Activated CD8-positive, alpha-beta T cell treated with anti-CD3 and anti-CD28 coated beads, Interleukin-2, amount 10 ng/mL, durations not matched to agents 7 days and 5 days (primary cell): ENCODE data around the gene VSTM2L. TPM values are rescaled to one million over a fixed set of nuclear protein-coding genes. Genes with fewer than 3 reads are reported as not detected.
"Not testable (repeated sequence)": the region's sequence is repeated elsewhere in the genome, so short reads cannot be mapped to it uniquely, and the experiment has no call there.

Experiments
- ATAC-seq: fragments of 150-1000 bp; cut with Tn5 transposase; one replicate; pipeline ENCODE4 v1.10.0; 2021; ENCODE audit warnings: moderate library complexity
- CTCF ChIA-PET: fragments of 350-600 bp; sonication (Branson Sonifier 250); formaldehyde crosslinking; loops from one replicate; lab custom pipeline; 2021; ENCODE audit warnings: antibody characterized with exemption; lab: Charles Lee
- POLR2A ChIA-PET: fragments of 350-600 bp; sonication (Branson Sonifier 250); formaldehyde crosslinking; loops from one replicate; lab custom pipeline; 2021; ENCODE audit warnings: antibody characterized with exemption; lab: Charles Lee
- DNase-seq: peaks from one replicate; pipeline ENCODE4 v3.0.0-alpha.2; 2020
- H3K27ac Mint-ChIP-seq: one replicate; pipeline ENCODE4 v1.8.0; 2021; ENCODE audit warnings: mild to moderate bottlenecking, mixed read lengths
- H3K27me3 Mint-ChIP-seq: one replicate; pipeline ENCODE4 v1.8.0; 2021; ENCODE audit warnings: low read depth, mixed read lengths
- H3K36me3 Mint-ChIP-seq: one replicate; pipeline ENCODE4 v1.8.0; 2021; ENCODE audit warnings: low read depth, mixed read lengths
- H3K4me1 Mint-ChIP-seq: one replicate; pipeline ENCODE4 v1.8.0; 2021; ENCODE audit warnings: low read depth, mixed read lengths
- H3K4me3 Mint-ChIP-seq: one replicate; pipeline ENCODE4 v1.8.0; 2021; ENCODE audit warnings: mild to moderate bottlenecking, mixed read lengths
- H3K9me3 Mint-ChIP-seq: one replicate; pipeline ENCODE4 v1.8.0; 2022; ENCODE audit warnings: mixed read lengths; ENCODE audit not compliant: insufficient read depth
- total RNA-seq, 2 experiments: library from RNA; stranded (reverse); gene quantifications; one replicate each; pipeline ENCODE4 v1.2.3, GENCODE V29; 2021

The VSTM2L gene
- total RNA-seq, 2 experiments from 2014 or later = 0.21 TPM; not detected in 1

GRCh38 chr20:37948956-37949355 lies 46.0 kb downstream of the VSTM2L start:
- POLR2A ChIA-PET = no interaction called here
- Mint-ChIP-seq H3K9me3 (no peaks in the 10 kb centered on the region), H3K4me1 (no peaks in the 10 kb centered on the region), H3K27ac (no peak overlapping the region), H3K36me3 (no peaks in the 10 kb centered on the region), H3K27me3 (peaks cover 2% of the 10 kb centered on the region), H3K4me3 (no peak overlapping the region)
- no peak for ATAC-seq
- DNase-seq = no peak
- CTCF ChIA-PET = no interaction called here

GRCh38 chr20:37954190-37954589 lies 51.3 kb downstream of the VSTM2L start:
- H3K4me1 Mint-ChIP-seq = no peaks in the 10 kb centered on the region
- ATAC-seq = no peak
- peaks cover 12% of the 10 kb centered on the region for H3K27me3 Mint-ChIP-seq
- H3K27ac Mint-ChIP-seq = no peak overlapping the region
- no peaks in the 10 kb centered on the region for H3K36me3 Mint-ChIP-seq
- no peak for DNase-seq
- POLR2A ChIA-PET = no interaction called here
- CTCF ChIA-PET = no interaction called here
- H3K9me3 Mint-ChIP-seq = no peaks in the 10 kb centered on the region
- no peak overlapping the region for H3K4me3 Mint-ChIP-seq

GRCh38 chr20:37954626-37955025 lies 51.7 kb downstream of the VSTM2L start:
- POLR2A ChIA-PET = no interaction called here
- Mint-ChIP-seq H3K4me3 (no peak overlapping the region), H3K9me3 (no peaks in the 10 kb centered on the region), H3K27ac (no peak overlapping the region), H3K36me3 (no peaks in the 10 kb centered on the region), H3K27me3 (peaks cover 14% of the 10 kb centered on the region), H3K4me1 (no peaks in the 10 kb centered on the region)
- ATAC-seq (no peak), DNase-seq (no peak)
- CTCF ChIA-PET = no interaction called here

GRCh38 chr20:37955511-37955910 lies 52.6 kb downstream of the VSTM2L start:
- H3K27me3 Mint-ChIP-seq = peaks cover 17% of the 10 kb centered on the region
- DNase-seq (no peak), ATAC-seq (no peak)
- H3K36me3 Mint-ChIP-seq = no peaks in the 10 kb centered on the region
- POLR2A ChIA-PET = no interaction called here
- H3K9me3 Mint-ChIP-seq = no peaks in the 10 kb centered on the region
- no peak overlapping the region for H3K4me3 Mint-ChIP-seq
- CTCF ChIA-PET = no interaction called here
- H3K4me1 Mint-ChIP-seq = no peaks in the 10 kb centered on the region
- H3K27ac Mint-ChIP-seq = no peak overlapping the region

- peaks cover 17% of the 10 kb centered on the region for H3K27me3 Mint-ChIP-seq
- H3K4me1 Mint-ChIP-seq = no peaks in the 10 kb centered on the region
Observed at GRCh38 chr20:37956107-37956585, 53.2 kb downstream of the VSTM2L start.

GRCh38 chr20:37958856-37959520 lies 56.1 kb downstream of the VSTM2L start:
- ChIA-PET CTCF (no interaction called here), POLR2A (no interaction called here)
- Mint-ChIP-seq H3K27ac (no peak overlapping the region), H3K4me1 (no peaks in the 10 kb centered on the region), H3K27me3 (peaks cover 20% of the 10 kb centered on the region), H3K36me3 (no peaks in the 10 kb centered on the region), H3K4me3 (no peak overlapping the region), H3K9me3 (no peaks in the 10 kb centered on the region)
- ATAC-seq (no peak), DNase-seq (no peak)

More at GRCh38 chr20:37956107-37956585, 53.2 kb downstream of the VSTM2L start:
- H3K4me3 Mint-ChIP-seq = no peak overlapping the region
- ChIA-PET CTCF (no interaction called here), POLR2A (interaction anchor here (0.6 kb wide), 1 partner anchor 269 kb away, joined by 5 read pairs; no protein-coding TSS in a partner anchor)
- no peaks in the 10 kb centered on the region for H3K36me3 Mint-ChIP-seq
- H3K27ac Mint-ChIP-seq = no peak overlapping the region
- no peak for DNase-seq
- no peaks in the 10 kb centered on the region for H3K9me3 Mint-ChIP-seq
- ATAC-seq = no peak

GRCh38 chr20:37961066-37961465 lies 58.1 kb downstream of the VSTM2L start:
- no peaks in the 10 kb centered on the region for H3K36me3 Mint-ChIP-seq
- DNase-seq = no peak
- H3K4me3 Mint-ChIP-seq = no peak overlapping the region
- H3K27ac Mint-ChIP-seq = no peak overlapping the region
- ATAC-seq = no peak
- ChIA-PET CTCF (no interaction called here), POLR2A (no interaction called here)
- no peaks in the 10 kb centered on the region for H3K4me1 Mint-ChIP-seq
- no peaks in the 10 kb centered on the region for H3K9me3 Mint-ChIP-seq
- peaks cover 25% of the 10 kb centered on the region for H3K27me3 Mint-ChIP-seq

GRCh38 chr20:37963483-37963882 lies 60.6 kb downstream of the VSTM2L start:
- H3K9me3 Mint-ChIP-seq = peaks cover 11% of the 10 kb centered on the region
- H3K4me1 Mint-ChIP-seq, H3K4me3 Mint-ChIP-seq, H3K36me3 Mint-ChIP-seq, H3K27ac Mint-ChIP-seq, DNase-seq, POLR2A ChIA-PET, CTCF ChIA-PET, ATAC-seq: not testable (repeated sequence)
- peaks cover 37% of the 10 kb centered on the region for H3K27me3 Mint-ChIP-seq

- ChIA-PET POLR2A (no interaction called here), CTCF (interaction anchor here (0.8 kb wide), 1 partner anchor 16 kb away, joined by 3 read pairs; no protein-coding TSS in a partner anchor)
- peaks cover 27% of the 10 kb centered on the region for H3K27me3 Mint-ChIP-seq
- no peaks in the 10 kb centered on the region for H3K4me1 Mint-ChIP-seq
- no peaks in the 10 kb centered on the region for H3K36me3 Mint-ChIP-seq
- H3K4me3 Mint-ChIP-seq = no peak overlapping the region
- DNase-seq = no peak
- H3K27ac Mint-ChIP-seq = no peak overlapping the region
- no peak for ATAC-seq
- peaks cover 15% of the 10 kb centered on the region for H3K9me3 Mint-ChIP-seq
Observed at GRCh38 chr20:37968841-37969401, 66.0 kb downstream of the VSTM2L start.

- POLR2A ChIA-PET = no interaction called here
- Mint-ChIP-seq H3K36me3 (no peaks in the 10 kb centered on the region), H3K27ac (no peak overlapping the region), H3K4me1 (no peaks in the 10 kb centered on the region), H3K27me3 (peaks cover 16% of the 10 kb centered on the region), H3K9me3 (peaks cover 15% of the 10 kb centered on the region), H3K4me3 (no peak overlapping the region)
- CTCF ChIA-PET = no interaction called here
- ATAC-seq (no peak), DNase-seq (no peak)
Observed at GRCh38 chr20:37969949-37970855, 67.3 kb downstream of the VSTM2L start.

GRCh38 chr20:37970856-37971245 lies 67.9 kb downstream of the VSTM2L start:
- CTCF ChIA-PET = no interaction called here
- Mint-ChIP-seq H3K36me3 (no peaks in the 10 kb centered on the region), H3K4me3 (no peak overlapping the region), H3K4me1 (no peaks in the 10 kb centered on the region), H3K27ac (no peak overlapping the region), H3K9me3 (peaks cover 15% of the 10 kb centered on the region), H3K27me3 (peaks cover 16% of the 10 kb centered on the region)
- POLR2A ChIA-PET = no interaction called here
- DNase-seq = no peak
- ATAC-seq = no peak
